Measurements from ENCODE around the gene WFDC5. TPM values are rescaled to one million over a fixed set of nuclear protein-coding genes. Genes with fewer than 3 reads are reported as not detected.
A peak's percentile ranks its signal among the peaks of the same experiment; 100 is the strongest.

The WFDC5 gene
- total and polyA plus RNA-seq, 9 of the 15 experiments (the other 6 are each of a cell fraction or from before 2014, with no cell fraction given): not detected

DNA sequence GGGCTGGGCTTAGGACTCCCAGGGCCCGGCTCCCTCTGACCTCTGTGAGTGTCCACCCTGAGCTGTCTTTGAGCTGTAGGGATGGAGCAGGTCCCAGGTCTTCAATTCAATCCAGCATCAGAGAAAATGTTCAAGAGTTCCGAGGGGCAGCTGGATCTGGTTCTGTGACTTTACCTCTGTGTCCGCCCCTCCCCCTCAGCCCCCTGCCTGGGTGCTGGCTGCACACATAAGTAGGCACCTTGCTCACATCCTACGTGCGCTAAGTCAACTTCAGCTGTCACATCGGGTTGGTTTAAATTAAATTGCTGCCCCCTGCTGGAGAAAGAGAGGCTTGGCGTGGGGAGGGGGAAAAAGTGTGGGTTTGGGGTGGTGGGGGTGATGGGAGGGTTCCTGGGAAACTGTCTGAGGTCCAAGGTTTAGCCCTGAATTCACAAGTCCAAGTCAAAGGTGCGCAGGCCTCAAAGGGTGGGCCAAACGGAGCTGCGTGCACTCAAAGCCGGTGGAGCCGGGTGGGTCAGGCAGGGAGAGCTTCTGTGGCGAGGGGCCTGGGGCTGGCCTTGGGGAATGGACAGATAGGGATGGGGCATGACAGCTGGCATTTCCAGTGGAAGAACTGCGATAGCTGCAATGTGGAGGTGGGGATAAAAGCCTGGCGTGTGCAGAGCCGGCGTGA, 3.0 kb downstream of the WFDC5 start (continued):
- TF ChIP-seq, protein P1, sequence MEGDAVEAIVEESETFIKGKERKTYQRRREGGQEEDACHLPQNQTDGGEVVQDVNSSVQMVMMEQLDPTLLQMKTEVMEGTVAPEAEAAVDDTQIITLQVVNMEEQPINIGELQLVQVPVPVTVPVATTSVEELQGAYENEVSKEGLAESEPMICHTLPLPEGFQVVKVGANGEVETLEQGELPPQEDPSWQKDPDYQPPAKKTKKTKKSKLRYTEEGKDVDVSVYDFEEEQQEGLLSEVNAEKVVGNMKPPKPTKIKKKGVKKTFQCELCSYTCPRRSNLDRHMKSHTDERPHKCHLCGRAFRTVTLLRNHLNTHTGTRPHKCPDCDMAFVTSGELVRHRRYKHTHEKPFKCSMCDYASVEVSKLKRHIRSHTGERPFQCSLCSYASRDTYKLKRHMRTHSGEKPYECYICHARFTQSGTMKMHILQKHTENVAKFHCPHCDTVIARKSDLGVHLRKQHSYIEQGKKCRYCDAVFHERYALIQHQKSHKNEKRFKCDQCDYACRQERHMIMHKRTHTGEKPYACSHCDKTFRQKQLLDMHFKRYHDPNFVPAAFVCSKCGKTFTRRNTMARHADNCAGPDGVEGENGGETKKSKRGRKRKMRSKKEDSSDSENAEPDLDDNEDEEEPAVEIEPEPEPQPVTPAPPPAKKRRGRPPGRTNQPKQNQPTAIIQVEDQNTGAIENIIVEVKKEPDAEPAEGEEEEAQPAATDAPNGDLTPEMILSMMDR (IDR thresholded peaks at IDR 0.05 in 2 of 3, conservative IDR thresholded peaks at IDR 0.05 in 1 of 3; ENCODE audit: insufficient read depth in 2 of 3, low read depth in 1 of 3, low read length in 3 of 3): peak; percentile 6 to 53 (median 48); a peak in 5 of 6 replicates
- TF ChIP-seq KLF10 (CRISPR knock-in tag; IDR thresholded peaks at IDR 0.05) (no peak), RAD21 (CRISPR knock-in tag; conservative IDR thresholded peaks at IDR 0.05 in 1 of 2, IDR thresholded peaks at IDR 0.05 in 1 of 2) (peak in 1 of 2 experiments; percentile 32; a peak in 2 of 4 replicates), FOXA1 (IDR thresholded peaks at IDR 0.05; ENCODE audit: borderline replicate concordance) (no peak)
- TF ChIP-seq, protein P2, sequence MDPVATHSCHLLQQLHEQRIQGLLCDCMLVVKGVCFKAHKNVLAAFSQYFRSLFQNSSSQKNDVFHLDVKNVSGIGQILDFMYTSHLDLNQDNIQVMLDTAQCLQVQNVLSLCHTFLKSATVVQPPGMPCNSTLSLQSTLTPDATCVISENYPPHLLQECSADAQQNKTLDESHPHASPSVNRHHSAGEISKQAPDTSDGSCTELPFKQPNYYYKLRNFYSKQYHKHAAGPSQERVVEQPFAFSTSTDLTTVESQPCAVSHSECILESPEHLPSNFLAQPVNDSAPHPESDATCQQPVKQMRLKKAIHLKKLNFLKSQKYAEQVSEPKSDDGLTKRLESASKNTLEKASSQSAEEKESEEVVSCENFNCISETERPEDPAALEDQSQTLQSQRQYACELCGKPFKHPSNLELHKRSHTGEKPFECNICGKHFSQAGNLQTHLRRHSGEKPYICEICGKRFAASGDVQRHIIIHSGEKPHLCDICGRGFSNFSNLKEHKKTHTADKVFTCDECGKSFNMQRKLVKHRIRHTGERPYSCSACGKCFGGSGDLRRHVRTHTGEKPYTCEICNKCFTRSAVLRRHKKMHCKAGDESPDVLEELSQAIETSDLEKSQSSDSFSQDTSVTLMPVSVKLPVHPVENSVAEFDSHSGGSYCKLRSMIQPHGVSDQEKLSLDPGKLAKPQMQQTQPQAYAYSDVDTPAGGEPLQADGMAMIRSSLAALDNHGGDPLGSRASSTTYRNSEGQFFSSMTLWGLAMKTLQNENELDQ (CRISPR knock-in tag; IDR thresholded peaks at IDR 0.05; ENCODE audit: borderline replicate concordance): no peak
- TF ChIP-seq, protein P3, sequence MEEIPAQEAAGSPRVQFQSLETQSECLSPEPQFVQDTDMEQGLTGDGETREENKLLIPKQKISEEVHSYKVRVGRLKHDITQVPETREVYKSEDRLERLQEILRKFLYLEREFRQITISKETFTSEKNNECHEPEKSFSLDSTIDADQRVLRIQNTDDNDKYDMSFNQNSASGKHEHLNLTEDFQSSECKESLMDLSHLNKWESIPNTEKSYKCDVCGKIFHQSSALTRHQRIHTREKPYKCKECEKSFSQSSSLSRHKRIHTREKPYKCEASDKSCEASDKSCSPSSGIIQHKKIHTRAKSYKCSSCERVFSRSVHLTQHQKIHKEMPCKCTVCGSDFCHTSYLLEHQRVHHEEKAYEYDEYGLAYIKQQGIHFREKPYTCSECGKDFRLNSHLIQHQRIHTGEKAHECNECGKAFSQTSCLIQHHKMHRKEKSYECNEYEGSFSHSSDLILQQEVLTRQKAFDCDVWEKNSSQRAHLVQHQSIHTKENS (CRISPR knock-in tag; IDR thresholded peaks at IDR 0.05): no peak
- TF ChIP-seq, protein P4, sequence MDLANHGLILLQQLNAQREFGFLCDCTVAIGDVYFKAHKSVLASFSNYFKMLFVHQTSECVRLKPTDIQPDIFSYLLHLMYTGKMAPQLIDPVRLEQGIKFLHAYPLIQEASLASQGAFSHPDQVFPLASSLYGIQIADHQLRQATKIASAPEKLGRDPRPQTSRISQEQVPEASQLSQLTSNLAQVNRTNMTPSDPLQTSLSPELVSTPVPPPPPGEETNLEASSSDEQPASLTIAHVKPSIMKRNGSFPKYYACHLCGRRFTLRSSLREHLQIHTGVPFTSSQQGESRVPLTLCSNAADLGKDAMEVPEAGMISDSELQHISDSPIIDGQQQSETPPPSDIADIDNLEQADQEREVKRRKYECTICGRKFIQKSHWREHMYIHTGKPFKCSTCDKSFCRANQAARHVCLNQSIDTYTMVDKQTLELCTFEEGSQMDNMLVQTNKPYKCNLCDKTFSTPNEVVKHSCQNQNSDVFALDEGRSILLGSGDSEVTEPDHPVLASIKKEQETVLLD (IDR thresholded peaks at IDR 0.05): no peak

Measured in K562 (cell line).